SK-N-SH (cell line): ENCODE measurements around the gene ATP6V1F. TPM values are rescaled to one million over a fixed set of nuclear protein-coding genes. Genes with fewer than 3 reads are reported as not detected.

ENCODE experiments used
- CTCF ChIA-PET: fragments of 300-600, 350-600 bp; formaldehyde crosslinking; extraction: SDS; loops from one replicate; lab custom pipeline; 2021; lab: Yijun Ruan, JAX
- POLR2A ChIA-PET: fragments of 350-600 bp; sonication (Branson Sonifier 250); formaldehyde crosslinking; extraction: SDS; loops from one replicate; lab custom pipeline; 2020; ENCODE audit warnings: antibody characterized with exemption, inconsistent platforms; lab: Yijun Ruan, JAX
- DNase-seq: peaks from one replicate; pipeline ENCODE4 v3.0.0; 2012
- H2AFZ ChIP-seq: fragments of 200-600 bp; sonication (generic); 2 replicates; pipeline ENCODE4 v1.8.1; 2016; ENCODE audit warnings: antibody characterized with exemption, mild to moderate bottlenecking, low read depth
- H3F3A ChIP-seq: fragments of 200-600 bp; sonication (generic); replicated peaks from 2 replicates; pipeline ENCODE3; 2016; ENCODE audit warnings: antibody characterized with exemption, mild to moderate bottlenecking; ENCODE audit not compliant: insufficient read depth
- H3K27ac ChIP-seq, 2 experiments: fragments of 200-500 bp in 1 of 2; fragments of 200-600 bp in 1 of 2; sonication (Bioruptor generic) in 1 of 2; sonication (generic), shearing (Covaris generic) in 1 of 2; 2 replicates each; pipeline versions ENCODE4 v1.5.1 to v1.6.1; 2014 to 2016; ENCODE audit warnings: low read depth in 2 of 2, inconsistent platforms in 1 of 2, low read length in 1 of 2, mild to moderate bottlenecking in 1 of 2, mixed read lengths in 1 of 2
- H3K27me3 ChIP-seq: fragments of 200-600 bp; sonication (generic), shearing (Covaris generic); 2 replicates; pipeline ENCODE4 v1.6.1; 2016; ENCODE audit warnings: mixed run types; ENCODE audit not compliant: insufficient read depth
- H3K36me3 ChIP-seq, 2 experiments: fragments of 200-500 bp in 1 of 2; fragments of 200-600 bp in 1 of 2; sonication (Bioruptor generic) in 1 of 2; sonication (generic) in 1 of 2; replicated peaks in 1 of 2; 2 replicates each; pipeline versions ENCODE3 to v1.5.1; 2014 to 2016; ENCODE audit warnings: low read length in 1 of 2, mild to moderate bottlenecking in 1 of 2; ENCODE audit not compliant: insufficient read depth in 2 of 2, control insufficient read depth in 1 of 2
- H3K4me1 ChIP-seq, 2 experiments: fragments of 200-500 bp in 1 of 2; fragments of 200-600 bp in 1 of 2; sonication (Bioruptor generic) in 1 of 2; sonication (generic), shearing (Covaris generic) in 1 of 2; 2 replicates each; pipeline versions ENCODE4 v1.5.1 to v1.6.1; 2014 to 2016; ENCODE audit warnings: low read depth in 1 of 2, low read length in 1 of 2, mixed run types in 1 of 2; ENCODE audit not compliant: insufficient read depth in 2 of 2, control insufficient read depth in 1 of 2
- H3K4me2 ChIP-seq: fragments of 200-600 bp; sonication (generic), shearing (Covaris generic); 2 replicates; pipeline ENCODE4 v1.6.1; 2017; ENCODE audit warnings: mixed run types
- H3K4me3 ChIP-seq, 2 experiments: fragments of 200-500 bp in 1 of 2; fragments of 200-600 bp in 1 of 2; sonication (Bioruptor generic) in 1 of 2; sonication (generic), shearing (Covaris generic) in 1 of 2; 2 replicates each; pipeline versions ENCODE4 v1.5.1 to v1.8.1; 2014 to 2016; ENCODE audit warnings: low read depth in 2 of 2, inconsistent platforms in 1 of 2, low read length in 1 of 2, mild to moderate bottlenecking in 1 of 2, mixed read lengths in 1 of 2, moderate library complexity in 1 of 2
- H3K79me2 ChIP-seq: fragments of 200-600 bp; sonication (generic); 2 replicates; pipeline ENCODE4 v1.8.1; 2017; ENCODE audit warnings: mild to moderate bottlenecking; ENCODE audit not compliant: insufficient read depth
- H3K9ac ChIP-seq: fragments of 200-600 bp; sonication (generic); 2 replicates; pipeline ENCODE4 v1.6.1; 2017; ENCODE audit warnings: mixed run types
- H3K9me2 ChIP-seq: fragments of 200-600 bp; sonication (generic); 2 replicates; pipeline ENCODE4 v1.6.1; 2017; ENCODE audit warnings: mixed run types
- H3K9me3 ChIP-seq: fragments of 200-600 bp; sonication (generic); 2 replicates; pipeline ENCODE4 v1.6.1; 2017; ENCODE audit warnings: mixed run types, mild to moderate bottlenecking, moderate library complexity
- H4K20me1 ChIP-seq: fragments of 200-600 bp; sonication (generic); 2 replicates; pipeline ENCODE4 v1.6.1; 2017; ENCODE audit warnings: mild to moderate bottlenecking, mixed run types; ENCODE audit not compliant: insufficient read depth
- CHD2 ChIP-seq: fragments of 150-350 bp; IDR thresholded peaks from 2 replicates; pipeline ENCODE4 v1.6.1; 2018; ENCODE audit warnings: low read length; ENCODE audit not compliant: partially characterized antibody
- CTCF ChIP-seq: fragments of 200-600 bp; sonication (generic); IDR thresholded peaks from 2 replicates; pipeline ENCODE4 v1.6.1; 2017; ENCODE audit warnings: antibody characterized with exemption, mild to moderate bottlenecking, moderate library complexity
- ELF1 ChIP-seq: IDR thresholded peaks from 2 replicates; pipeline ENCODE4 v1.4.0; 2012
- FOSL2 ChIP-seq: IDR thresholded peaks from 2 replicates; pipeline ENCODE4 v1.4.0; 2012; ENCODE audit warnings: low read depth, mild to moderate bottlenecking, moderate library complexity, borderline replicate concordance
- FOXJ3 ChIP-seq: sonication (generic); formaldehyde crosslinking; IDR thresholded peaks from 2 replicates; pipeline ENCODE4 v1.5.1; 2020; ENCODE audit warnings: mild to moderate bottlenecking, missing genetic modification reagents
- FOXM1 ChIP-seq: IDR thresholded peaks from 2 replicates; pipeline ENCODE4 v1.4.0; 2012; ENCODE audit warnings: low read depth, mild to moderate bottlenecking
- GABPA ChIP-seq: IDR thresholded peaks from 2 replicates; pipeline ENCODE4 v1.4.0; 2012; ENCODE audit warnings: low read depth, mild to moderate bottlenecking
- JUND ChIP-seq: IDR thresholded peaks from 2 replicates; pipeline ENCODE4 v1.4.0; 2012
- MAX ChIP-seq: IDR thresholded peaks from 2 replicates; pipeline ENCODE4 v1.4.0; 2012; ENCODE audit warnings: low read depth
- MEF2A ChIP-seq: IDR thresholded peaks from 2 replicates; pipeline ENCODE4 v1.4.0; 2012; ENCODE audit warnings: low read depth, borderline replicate concordance
- MXI1 ChIP-seq: IDR thresholded peaks from 2 replicates; pipeline ENCODE4 v1.6.1; 2012; ENCODE audit warnings: mild to moderate bottlenecking, low read depth, low read length, improper control_type of control experiment
- NFIC ChIP-seq: IDR thresholded peaks from 2 replicates; pipeline ENCODE4 v1.4.0; 2012; ENCODE audit warnings: borderline replicate concordance
- NRF1 ChIP-seq: IDR thresholded peaks from 2 replicates; pipeline ENCODE4 v1.6.1; 2012; ENCODE audit warnings: low read depth, mild to moderate bottlenecking, low read length
- RAD21 ChIP-seq: IDR thresholded peaks from 2 replicates; pipeline ENCODE4 v1.6.1; 2012; ENCODE audit warnings: mild to moderate bottlenecking, low read length
- RCOR1 ChIP-seq: fragments of 150-350 bp; IDR thresholded peaks from 2 replicates; pipeline ENCODE4 v1.6.1; 2017; ENCODE audit warnings: antibody characterized with exemption, low read length
- RFX5 ChIP-seq: IDR thresholded peaks from 2 replicates; pipeline ENCODE4 v1.6.1; 2012; ENCODE audit warnings: mild to moderate bottlenecking, improper control_type of control experiment, low read length
- RXRA ChIP-seq: IDR thresholded peaks from 2 replicates; pipeline ENCODE4 v1.4.0; 2012; ENCODE audit warnings: low read depth, mild to moderate bottlenecking, borderline replicate concordance
- SMC3 ChIP-seq: IDR thresholded peaks from 2 replicates; pipeline ENCODE4 v1.6.1; 2012; ENCODE audit warnings: low read depth, low read length, improper control_type of control experiment
- TAF1 ChIP-seq: IDR thresholded peaks from 2 replicates; pipeline ENCODE4 v1.6.1; 2012; ENCODE audit warnings: low read depth, mild to moderate bottlenecking, low read length, moderate library complexity, borderline replicate concordance
- TCF12 ChIP-seq: IDR thresholded peaks from 2 replicates; pipeline ENCODE4 v1.4.0; 2012
- TEAD4 ChIP-seq: IDR thresholded peaks from 2 replicates; pipeline ENCODE4 v1.4.0; 2012; ENCODE audit warnings: mild to moderate bottlenecking, borderline replicate concordance; ENCODE audit not compliant: insufficient read depth
- YY1 ChIP-seq: IDR thresholded peaks from 2 replicates; pipeline ENCODE4 v1.4.0; 2012; ENCODE audit warnings: low read depth, mild to moderate bottlenecking
- WGBS: methylation state at CpG from one replicate; pipeline ENCODE4 v1.1.6; 2017; ENCODE audit warnings: low lambda C conversion rate; 5-methylcytosine and 5-hydroxymethylcytosine counted together
- polyA plus RNA-seq, 3 experiments: library from polyadenylated mRNA; depleted of rRNA; stranded (reverse); fragments of >200 nt; gene quantifications; 2 replicates each; pipeline ENCODE4 v1.2.3, GENCODE V29; 2012
- TF ChIP-seq, protein P1 (sequence below): IDR thresholded peaks from 2 replicates; pipeline ENCODE4 v1.4.0; 2012; ENCODE audit warnings: low read depth, borderline replicate concordance
- TF ChIP-seq, protein P2 (sequence below): fragments of 150-350 bp; IDR thresholded peaks from 2 replicates; pipeline ENCODE4 v1.6.1; 2017; ENCODE audit warnings: antibody characterized with exemption, low read length, low read depth, borderline replicate concordance
- TF ChIP-seq, protein P3 (sequence below): IDR thresholded peaks from 2 replicates; pipeline ENCODE4 v1.4.0; 2012; ENCODE audit warnings: low read depth, borderline replicate concordance
- TF ChIP-seq, protein P4 (sequence below): IDR thresholded peaks from 2 replicates; pipeline ENCODE4; 2012

ATP6V1F gene
- polyA plus RNA-seq, 1 of the 3 experiments (the other 2 are of a cell fraction) = 495 TPM

- peak overlapping the region; percentile 7 for H2AFZ ChIP-seq
- H4K20me1 ChIP-seq = peaks cover 12% of the 10 kb centered on the region
- 36% methylated on average over 12 of the region's 17 CpGs for WGBS
- peak overlapping the region in 1 of 2 experiments; percentile 28; a peak in 1 of 4 replicates for H3K4me3 ChIP-seq
- H3F3A ChIP-seq = peaks cover 39% of the 10 kb centered on the region
- H3K79me2 ChIP-seq = peaks cover 21% of the 10 kb centered on the region
- no peaks in the 10 kb centered on the region for H3K9me2 ChIP-seq
- POLR2A ChIA-PET = interaction anchor here (1.6 to 2.4 kb wide), 2 partner anchors 10 to 15 kb away, joined by 4 to 15 read pairs; no protein-coding TSS in a partner anchor
- H3K36me3 ChIP-seq = no peaks in the 10 kb centered on the region
- peak overlapping the region; percentile 66 for H3K9ac ChIP-seq
- H3K27ac ChIP-seq = peak overlapping the region; percentile 56 to 98; a peak in 3 of 4 replicates
- CTCF ChIA-PET = interaction anchor here (0.7 to 3.7 kb wide), 8 partner anchors 12 to 457 kb away, joined by 3 to 12 read pairs (median 3); partner anchors contain the start of gene ATP6V1F
- peaks cover 30 to 32% of the 10 kb centered on the region in 2 experiments; a peak in 3 of 4 replicates for H3K4me1 ChIP-seq
- no peaks in the 10 kb centered on the region for H3K9me3 ChIP-seq
- H3K27me3 ChIP-seq = no peaks in the 10 kb centered on the region
- DNase-seq = peak; percentile 44
- peak overlapping the region; percentile 74 for H3K4me2 ChIP-seq
- TF ChIP-seq MXI1 = no peak
- peak; percentile 87; the same call in 1 of the 2 replicates for TF ChIP-seq TEAD4
- no peak for TF ChIP-seq CHD2
- peak; percentile 98 for TF ChIP-seq FOSL2
- no peak for TF ChIP-seq GABPA
- TF ChIP-seq RAD21 = no peak
- no peak; the same call in 1 of the 2 replicates for TF ChIP-seq YY1
- TF ChIP-seq TAF1 = no peak
- TF ChIP-seq MEF2A = peak; percentile 98
- TF ChIP-seq SMC3 = no peak
- TF ChIP-seq FOXJ3 (CRISPR knock-in tag) = no peak
- TF ChIP-seq, protein P1, sequence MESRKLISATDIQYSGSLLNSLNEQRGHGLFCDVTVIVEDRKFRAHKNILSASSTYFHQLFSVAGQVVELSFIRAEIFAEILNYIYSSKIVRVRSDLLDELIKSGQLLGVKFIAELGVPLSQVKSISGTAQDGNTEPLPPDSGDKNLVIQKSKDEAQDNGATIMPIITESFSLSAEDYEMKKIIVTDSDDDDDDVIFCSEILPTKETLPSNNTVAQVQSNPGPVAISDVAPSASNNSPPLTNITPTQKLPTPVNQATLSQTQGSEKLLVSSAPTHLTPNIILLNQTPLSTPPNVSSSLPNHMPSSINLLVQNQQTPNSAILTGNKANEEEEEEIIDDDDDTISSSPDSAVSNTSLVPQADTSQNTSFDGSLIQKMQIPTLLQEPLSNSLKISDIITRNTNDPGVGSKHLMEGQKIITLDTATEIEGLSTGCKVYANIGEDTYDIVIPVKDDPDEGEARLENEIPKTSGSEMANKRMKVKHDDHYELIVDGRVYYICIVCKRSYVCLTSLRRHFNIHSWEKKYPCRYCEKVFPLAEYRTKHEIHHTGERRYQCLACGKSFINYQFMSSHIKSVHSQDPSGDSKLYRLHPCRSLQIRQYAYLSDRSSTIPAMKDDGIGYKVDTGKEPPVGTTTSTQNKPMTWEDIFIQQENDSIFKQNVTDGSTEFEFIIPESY = peak; percentile 83
- TF ChIP-seq FOXM1 = peak; percentile 72; the same call in 1 of the 2 replicates
- TF ChIP-seq, protein P2, sequence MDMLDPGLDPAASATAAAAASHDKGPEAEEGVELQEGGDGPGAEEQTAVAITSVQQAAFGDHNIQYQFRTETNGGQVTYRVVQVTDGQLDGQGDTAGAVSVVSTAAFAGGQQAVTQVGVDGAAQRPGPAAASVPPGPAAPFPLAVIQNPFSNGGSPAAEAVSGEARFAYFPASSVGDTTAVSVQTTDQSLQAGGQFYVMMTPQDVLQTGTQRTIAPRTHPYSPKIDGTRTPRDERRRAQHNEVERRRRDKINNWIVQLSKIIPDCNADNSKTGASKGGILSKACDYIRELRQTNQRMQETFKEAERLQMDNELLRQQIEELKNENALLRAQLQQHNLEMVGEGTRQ = no peak
- TF ChIP-seq ELF1 = no peak; the same call in 1 of the 2 replicates
- TF ChIP-seq CTCF = no peak
- TF ChIP-seq MAX = peak; percentile 76; the same call in 1 of the 2 replicates
- TF ChIP-seq RCOR1 = no peak
- peak; percentile 93 for TF ChIP-seq JUND
- TF ChIP-seq, protein P3, sequence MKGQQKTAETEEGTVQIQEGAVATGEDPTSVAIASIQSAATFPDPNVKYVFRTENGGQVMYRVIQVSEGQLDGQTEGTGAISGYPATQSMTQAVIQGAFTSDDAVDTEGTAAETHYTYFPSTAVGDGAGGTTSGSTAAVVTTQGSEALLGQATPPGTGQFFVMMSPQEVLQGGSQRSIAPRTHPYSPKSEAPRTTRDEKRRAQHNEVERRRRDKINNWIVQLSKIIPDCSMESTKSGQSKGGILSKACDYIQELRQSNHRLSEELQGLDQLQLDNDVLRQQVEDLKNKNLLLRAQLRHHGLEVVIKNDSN = 0 out of 2 replicates have a peak, but pooled peaks have one; percentile 51
- TF ChIP-seq, protein P4, sequence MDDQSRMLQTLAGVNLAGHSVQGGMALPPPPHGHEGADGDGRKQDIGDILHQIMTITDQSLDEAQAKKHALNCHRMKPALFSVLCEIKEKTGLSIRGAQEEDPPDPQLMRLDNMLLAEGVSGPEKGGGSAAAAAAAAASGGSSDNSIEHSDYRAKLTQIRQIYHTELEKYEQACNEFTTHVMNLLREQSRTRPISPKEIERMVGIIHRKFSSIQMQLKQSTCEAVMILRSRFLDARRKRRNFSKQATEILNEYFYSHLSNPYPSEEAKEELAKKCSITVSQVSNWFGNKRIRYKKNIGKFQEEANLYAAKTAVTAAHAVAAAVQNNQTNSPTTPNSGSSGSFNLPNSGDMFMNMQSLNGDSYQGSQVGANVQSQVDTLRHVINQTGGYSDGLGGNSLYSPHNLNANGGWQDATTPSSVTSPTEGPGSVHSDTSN = peak; percentile 82
- no peak for TF ChIP-seq NRF1
- peak; percentile 90 for TF ChIP-seq TCF12
- TF ChIP-seq RFX5 = no peak
- peak; percentile 99 for TF ChIP-seq RXRA
- peak; percentile 97 for TF ChIP-seq NFIC
Measured at GRCh38 chr7:128827248-128827958, 35.3 kb upstream of the ATP6V1F start.
